T-helper 17 cell (primary cell): ENCODE data around the gene CCNH. TPM values are rescaled to one million over a fixed set of nuclear protein-coding genes. Genes with fewer than 3 reads are reported as not detected.
A peak's percentile ranks its signal among the peaks of the same experiment; 100 is the strongest.

ENCODE experiments used
- ATAC-seq: fragments of 150-1000 bp; cut with Tn5 transposase; 2 replicates; pipeline ENCODE4 v1.10.0; 2021; ENCODE audit warnings: mild to moderate bottlenecking, moderate library complexity
- DNase-seq, 3 donors: peaks; one replicate each; pipeline versions ENCODE4 v3.0.0 to v3.0.0-alpha.2; 2020 to 2021
- H3K9me3 ChIP-seq: one replicate; pipeline ENCODE4 v1.7.0; 2013; ENCODE audit warnings: low read length, mild to moderate bottlenecking; ENCODE audit not compliant: control insufficient read depth, poor library complexity, severe bottlenecking
- H3K27ac Mint-ChIP-seq: one replicate; pipeline ENCODE4 v1.8.0; 2022; ENCODE audit warnings: mild to moderate bottlenecking, moderate library complexity, mixed read lengths
- H3K27me3 Mint-ChIP-seq: one replicate; pipeline ENCODE4 v1.8.0; 2022; ENCODE audit warnings: mixed read lengths
- H3K36me3 Mint-ChIP-seq: one replicate; pipeline ENCODE4 v1.8.0; 2022; ENCODE audit warnings: low read depth, mixed read lengths
- H3K4me1 Mint-ChIP-seq: one replicate; pipeline ENCODE4 v1.8.0; 2022; ENCODE audit warnings: mild to moderate bottlenecking, mixed read lengths
- H3K4me3 Mint-ChIP-seq: one replicate; pipeline ENCODE4 v1.8.0; 2022; ENCODE audit warnings: mild to moderate bottlenecking, moderate library complexity, mixed read lengths
- total RNA-seq, 4 donors: library from RNA in 2 of 4; stranded (reverse) in 2 of 4; gene quantifications; one replicate each; pipeline ENCODE4 v1.2.3 and lab custom pipeline; 2022 to 2026

The CCNH gene
- total RNA-seq, 2 donors from 2014 or later, result 294 to 337 TPM

DNA sequence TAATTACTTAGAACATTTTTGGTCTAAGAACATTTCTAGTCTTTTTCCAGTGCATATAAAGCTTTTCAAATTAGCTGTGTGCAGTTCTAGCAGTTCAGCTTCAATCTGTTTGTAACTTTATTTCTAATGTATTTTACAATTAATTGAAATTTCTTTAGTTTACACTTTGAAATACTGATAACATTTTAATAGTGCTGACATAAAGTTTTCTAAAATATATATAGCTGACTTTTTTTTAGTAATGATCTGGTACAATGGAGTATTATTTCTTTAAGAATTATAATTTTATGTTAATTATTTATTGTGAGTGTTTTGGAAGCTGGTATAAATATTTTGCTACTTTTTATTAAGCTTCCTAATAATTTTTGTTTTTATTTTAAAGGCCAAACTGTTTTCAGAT, 43.3 kb downstream of the CCNH start:
- peaks cover 2% of the 10 kb centered on the region for H3K36me3 Mint-ChIP-seq
- no peak overlapping the region for H3K4me3 Mint-ChIP-seq
- no peaks in the 10 kb centered on the region for H3K9me3 ChIP-seq
- ATAC-seq, result no peak
- peaks cover 4% of the 10 kb centered on the region for H3K4me1 Mint-ChIP-seq
- H3K27ac Mint-ChIP-seq, result peak overlapping the region; percentile 56
- DNase-seq, result no peak
- H3K27me3 Mint-ChIP-seq, result no peaks in the 10 kb centered on the region

DNA sequence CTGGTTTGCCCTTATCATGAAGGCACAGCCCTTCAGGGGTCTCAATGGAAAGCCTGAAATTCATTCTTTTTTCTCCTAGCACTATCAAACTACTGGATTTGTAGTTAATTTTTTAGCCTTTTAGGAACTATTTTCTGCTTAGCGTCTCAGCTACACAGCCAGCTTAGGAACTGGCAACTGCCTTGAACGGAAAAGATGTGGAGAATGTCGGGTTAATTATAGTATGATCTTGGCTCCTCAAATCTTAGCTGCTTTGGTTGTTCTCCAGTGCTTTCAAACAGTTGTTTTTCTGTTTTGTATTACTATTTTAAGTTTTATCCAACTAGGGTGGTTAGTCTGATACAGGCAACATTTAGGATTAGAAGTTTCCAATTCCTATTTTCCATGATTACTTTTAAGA, 44.1 kb downstream of the CCNH start:
- DNase-seq (no peak), ATAC-seq (no peak)
- Mint-ChIP-seq H3K36me3 (peaks cover 2% of the 10 kb centered on the region), H3K27ac (peak overlapping the region; percentile 56), H3K4me3 (no peak overlapping the region), H3K4me1 (peaks cover 4% of the 10 kb centered on the region), H3K27me3 (no peaks in the 10 kb centered on the region)
- H3K9me3 ChIP-seq, result no peaks in the 10 kb centered on the region

DNA sequence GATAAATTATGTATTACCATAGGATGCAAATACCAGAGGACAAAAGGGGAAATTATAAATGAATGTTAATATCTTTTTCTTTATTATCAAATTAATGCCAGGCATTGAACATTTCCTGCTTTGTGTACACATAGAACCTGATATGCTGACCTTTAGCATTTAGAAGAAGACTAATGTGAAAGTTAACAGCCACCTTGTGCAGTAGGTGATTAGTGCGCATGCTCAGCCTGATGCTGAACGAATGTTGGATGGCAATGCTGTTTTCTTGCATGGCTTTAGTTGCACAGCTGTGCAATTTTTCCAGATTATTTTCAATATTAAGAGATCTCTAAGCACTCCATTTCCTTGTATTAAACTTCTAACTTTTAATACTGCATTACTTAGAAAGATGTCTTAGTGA, 45.5 kb downstream of the CCNH start:
- Mint-ChIP-seq H3K27ac (no peak overlapping the region), H3K4me3 (no peak overlapping the region), H3K4me1 (peaks cover 2% of the 10 kb centered on the region), H3K27me3 (no peaks in the 10 kb centered on the region), H3K36me3 (peaks cover 2% of the 10 kb centered on the region)
- H3K9me3 ChIP-seq, result no peaks in the 10 kb centered on the region
- ATAC-seq (no peak), DNase-seq (no peak)

DNA sequence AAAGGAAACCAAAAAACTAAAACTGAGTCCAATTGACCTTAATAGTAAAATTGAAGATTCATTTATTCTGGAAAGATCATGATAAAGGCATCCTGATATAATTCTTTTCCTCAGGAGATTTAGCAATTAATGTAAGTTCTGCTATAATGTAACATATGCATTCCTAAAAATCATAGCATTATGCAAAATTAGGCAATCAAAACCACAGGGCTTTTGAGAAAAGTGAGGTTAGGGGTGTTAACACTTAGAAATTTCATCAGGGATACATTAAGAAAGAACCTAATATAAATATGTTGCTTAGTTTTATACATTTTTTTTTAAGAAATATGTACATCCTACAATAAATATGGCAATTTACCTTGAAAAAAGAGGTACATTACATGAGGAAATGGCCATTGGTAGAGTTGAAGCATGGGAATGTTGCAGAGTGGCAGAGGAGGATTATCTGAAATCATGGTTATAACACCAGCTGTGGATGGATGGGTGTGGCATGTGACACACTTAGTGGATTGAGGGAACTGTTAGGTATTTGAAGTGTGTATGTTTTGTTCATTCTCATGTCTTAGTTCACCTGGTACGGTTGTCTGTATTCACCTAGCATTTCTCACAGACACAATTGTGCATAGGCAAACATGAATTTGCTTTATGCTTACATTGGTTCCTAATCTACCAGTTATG, 51.1 kb downstream of the CCNH start:
- no peak overlapping the region for H3K4me3 Mint-ChIP-seq
- no peaks in the 10 kb centered on the region for H3K27me3 Mint-ChIP-seq
- DNase-seq, result no peak
- peaks cover 7% of the 10 kb centered on the region for H3K36me3 Mint-ChIP-seq
- peak overlapping the region; percentile 14 for H3K27ac Mint-ChIP-seq
- peaks cover 15% of the 10 kb centered on the region for H3K4me1 Mint-ChIP-seq
- ATAC-seq, result no peak
- no peaks in the 10 kb centered on the region for H3K9me3 ChIP-seq

DNA sequence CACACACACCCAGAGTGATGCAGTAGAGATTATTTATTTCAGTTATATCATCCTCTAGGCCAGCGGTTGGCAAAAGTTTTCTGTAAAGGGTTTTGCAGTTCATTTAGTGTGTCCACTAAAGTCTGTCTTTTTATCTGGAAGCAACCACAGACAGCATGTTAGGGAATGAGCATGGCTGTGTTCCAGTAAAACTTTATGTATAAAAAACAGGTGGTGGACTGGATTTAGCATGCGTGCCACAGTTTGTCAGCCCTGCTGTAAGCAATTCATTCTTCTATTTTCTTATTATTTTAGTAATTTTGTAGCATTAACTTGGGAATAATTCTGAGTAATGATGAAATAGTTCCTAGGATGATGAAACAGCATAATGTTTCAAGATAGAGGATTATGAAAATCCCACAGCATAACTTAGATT, 51.7 kb downstream of the CCNH start:
- no peaks in the 10 kb centered on the region for H3K27me3 Mint-ChIP-seq
- no peak overlapping the region for H3K4me3 Mint-ChIP-seq
- DNase-seq (no peak), ATAC-seq (no peak)
- peak overlapping the region; percentile 14 for H3K27ac Mint-ChIP-seq
- H3K9me3 ChIP-seq, result no peaks in the 10 kb centered on the region
- peaks cover 13% of the 10 kb centered on the region for H3K4me1 Mint-ChIP-seq
- peaks cover 7% of the 10 kb centered on the region for H3K36me3 Mint-ChIP-seq

DNA sequence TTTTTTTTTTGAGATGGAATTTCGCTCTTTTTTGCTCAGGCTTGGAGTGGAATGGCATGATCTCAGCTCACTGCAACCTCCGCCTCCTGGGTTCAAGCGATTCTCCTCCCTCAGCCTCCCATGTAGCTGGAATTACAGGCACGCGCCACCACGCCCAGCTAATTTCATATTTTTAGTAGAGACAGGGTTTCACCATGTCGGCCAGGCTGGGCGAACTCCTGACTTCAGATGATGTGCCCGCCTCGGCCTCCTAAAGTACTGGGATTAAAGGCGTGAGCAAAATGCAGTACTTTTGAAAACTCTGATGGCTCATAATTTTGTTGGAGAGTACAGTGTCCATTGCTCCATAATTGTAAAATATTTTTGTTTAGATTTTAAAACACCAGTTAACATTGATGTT, 52.6 kb downstream of the CCNH start:
- Mint-ChIP-seq H3K27me3 (no peaks in the 10 kb centered on the region), H3K4me3 (no peak overlapping the region), H3K27ac (no peak overlapping the region), H3K36me3 (peaks cover 10% of the 10 kb centered on the region), H3K4me1 (peaks cover 15% of the 10 kb centered on the region)
- DNase-seq, result no peak
- no peaks in the 10 kb centered on the region for H3K9me3 ChIP-seq
- ATAC-seq, result no peak

DNA sequence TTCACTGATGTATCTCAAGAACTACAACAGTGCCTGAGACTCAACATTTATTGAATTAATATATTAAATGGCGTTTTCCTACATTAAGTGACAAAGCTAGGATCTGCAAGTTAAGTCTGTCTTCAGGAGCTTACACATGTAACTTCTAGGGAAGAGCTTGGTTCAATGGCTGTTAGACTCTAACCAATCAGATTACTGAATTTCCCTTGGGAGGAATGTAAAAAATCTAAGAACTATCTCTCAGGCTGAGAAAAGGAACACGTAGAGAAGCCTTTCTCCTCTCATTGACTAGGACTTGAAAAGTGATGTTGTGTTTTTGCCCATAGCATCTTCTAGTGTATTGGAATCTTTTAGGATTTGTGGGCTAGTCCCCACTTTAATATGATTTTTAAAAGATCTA, 53.6 kb downstream of the CCNH start:
- Mint-ChIP-seq H3K4me3 (no peak overlapping the region), H3K27ac (no peak overlapping the region), H3K36me3 (peaks cover 10% of the 10 kb centered on the region), H3K4me1 (peaks cover 17% of the 10 kb centered on the region), H3K27me3 (no peaks in the 10 kb centered on the region)
- no peak for ATAC-seq
- H3K9me3 ChIP-seq, result no peaks in the 10 kb centered on the region
- no peak for DNase-seq

DNA sequence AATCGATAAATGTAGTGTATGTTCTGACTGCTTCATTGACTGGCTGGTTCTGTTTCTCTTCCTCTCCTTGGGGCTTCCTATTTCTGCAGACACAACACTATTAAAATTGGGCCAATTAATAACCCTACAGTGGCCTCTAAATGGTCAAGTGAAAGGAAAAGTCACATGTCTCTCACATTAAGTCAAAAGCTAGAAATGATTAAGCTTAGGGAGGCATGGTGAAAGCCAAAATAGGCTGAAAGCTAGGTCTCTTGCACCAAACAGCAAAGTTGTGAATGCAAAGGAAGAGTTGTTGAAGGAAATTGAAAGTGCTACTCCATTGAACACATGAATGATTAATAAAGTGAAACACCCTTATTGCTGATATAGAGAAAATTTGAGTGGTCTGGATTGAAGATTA, 58.2 kb downstream of the CCNH start:
- DNase-seq, result no peak
- no peak overlapping the region for H3K4me3 Mint-ChIP-seq
- H3K4me1 Mint-ChIP-seq, result peaks cover 16% of the 10 kb centered on the region
- H3K36me3 Mint-ChIP-seq, result peaks cover 15% of the 10 kb centered on the region
- H3K9me3 ChIP-seq, result no peaks in the 10 kb centered on the region
- H3K27ac Mint-ChIP-seq, result no peak overlapping the region
- ATAC-seq, result no peak
- no peaks in the 10 kb centered on the region for H3K27me3 Mint-ChIP-seq

DNA sequence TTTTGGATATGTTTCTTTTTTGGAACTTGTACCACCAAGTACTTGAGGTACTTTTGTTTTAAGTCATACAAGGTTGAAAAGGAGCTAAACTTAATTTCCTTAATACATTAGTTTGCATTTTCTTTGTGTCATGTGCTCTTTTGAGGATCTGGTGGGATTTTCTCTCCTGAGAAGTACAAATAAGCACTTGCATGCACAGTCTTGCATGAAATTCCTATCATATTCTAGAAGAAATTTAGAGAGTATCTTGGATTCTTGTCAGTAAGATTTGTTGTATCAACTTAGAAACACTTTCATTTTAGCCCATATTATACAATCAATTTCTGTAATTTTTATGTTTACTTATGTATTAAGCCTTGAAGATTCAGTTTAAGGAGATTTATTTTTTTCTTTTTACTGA, 64.9 kb downstream of the CCNH start:
- DNase-seq, result no peak
- Mint-ChIP-seq H3K27ac (no peak overlapping the region), H3K4me1 (peaks cover 6% of the 10 kb centered on the region), H3K27me3 (no peaks in the 10 kb centered on the region), H3K4me3 (no peak overlapping the region), H3K36me3 (peaks cover 4% of the 10 kb centered on the region)
- no peaks in the 10 kb centered on the region for H3K9me3 ChIP-seq
- no peak for ATAC-seq

DNA sequence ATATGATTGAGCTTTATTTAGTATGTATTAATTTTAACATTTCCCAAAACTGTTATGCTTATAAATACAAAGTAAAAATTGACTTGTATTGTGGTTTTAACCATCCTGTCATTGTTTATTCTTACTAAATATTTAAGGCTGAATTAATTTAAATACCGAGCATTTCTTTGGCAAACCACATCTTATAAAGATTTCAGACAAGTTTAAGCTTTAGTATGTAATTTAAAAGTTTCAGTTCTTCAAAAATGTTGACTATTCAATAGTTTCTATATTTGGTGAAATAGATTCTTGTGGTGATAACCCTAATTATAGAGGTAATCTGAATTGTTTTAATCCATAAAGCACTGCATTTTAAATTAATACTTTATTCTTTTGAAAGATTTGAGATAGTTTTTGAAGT, 65.5 kb downstream of the CCNH start:
- no peaks in the 10 kb centered on the region for H3K9me3 ChIP-seq
- DNase-seq (no peak), ATAC-seq (no peak)
- Mint-ChIP-seq H3K36me3 (peaks cover 4% of the 10 kb centered on the region), H3K27ac (no peak overlapping the region), H3K4me1 (peaks cover 8% of the 10 kb centered on the region), H3K27me3 (no peaks in the 10 kb centered on the region), H3K4me3 (no peak overlapping the region)

Other genes starting within 250 kb of the CCNH start
- gene RASA1, start 145.0 kb downstream of the CCNH start, total RNA-seq, result 10 to 100 TPM; 26.3 to 29.1 TPM